IMR-90 (cell line): ENCODE measurements around the gene ITCH. TPM values are rescaled to one million over a fixed set of nuclear protein-coding genes. Genes with fewer than 3 reads are reported as not detected.
"Not testable (repeated sequence)": the region's sequence is repeated elsewhere in the genome, so short reads cannot be mapped to it uniquely, and the experiment has no call there.

Source experiments
- ATAC-seq: fragments of 200-7000 bp; cut with Tn5 transposase; 2 replicates; pipeline ENCODE4 v1.9.1; 2020; ENCODE audit warnings: low read depth, mild to moderate bottlenecking, moderate library complexity
- BruUV-seq: library from RNA; stranded (reverse); fragments of 400-500 nt; replicated peaks from 2 replicates; lab custom pipeline; 2021; lab: Mats Ljungman, UMichigan
- CTCF ChIA-PET: fragments of 300-600 bp; formaldehyde crosslinking; extraction: SDS; loops from one replicate; lab custom pipeline; 2021; ENCODE audit warnings: antibody characterized with exemption; lab: Yijun Ruan, JAX
- POLR2A ChIA-PET: fragments of 300-600 bp; sonication (Branson Sonifier 250); formaldehyde crosslinking; loops from one replicate; lab custom pipeline; 2022; ENCODE audit warnings: antibody characterized with exemption; ENCODE audit not compliant: unreplicated experiment; lab: Charles Lee
- DNase-seq: peaks from one replicate; pipeline ENCODE4 v3.0.0; 2013
- H2AFZ ChIP-seq: replicated peaks from 2 replicates; pipeline ENCODE3; 2013; ENCODE audit warnings: low read length, mild to moderate bottlenecking; ENCODE audit not compliant: poor library complexity
- H2AK5ac ChIP-seq: 2 replicates; pipeline ENCODE4 v1.6.1; 2013; ENCODE audit warnings: low read depth, low read length, inconsistent platforms
- H2AK9ac ChIP-seq: replicated peaks from 2 replicates; pipeline ENCODE3; 2013; ENCODE audit warnings: mild to moderate bottlenecking, low read depth, low read length, moderate library complexity; ENCODE audit not compliant: poor library complexity
- H2BK120ac ChIP-seq: 2 replicates; pipeline ENCODE4 v1.6.1; 2013; ENCODE audit warnings: low read depth, low read length, inconsistent platforms
- H2BK15ac ChIP-seq: 3 replicates; pipeline ENCODE4 v1.6.1; 2013; ENCODE audit warnings: low read depth, low read length, inconsistent platforms
- H2BK20ac ChIP-seq: 2 replicates; pipeline ENCODE4 v1.6.1; 2013; ENCODE audit warnings: low read depth, mild to moderate bottlenecking, inconsistent platforms, low read length, moderate library complexity
- H2BK5ac ChIP-seq: 2 replicates; pipeline ENCODE4 v1.6.1; 2013; ENCODE audit warnings: mild to moderate bottlenecking, low read depth, low read length, inconsistent platforms; ENCODE audit not compliant: poor library complexity, severe bottlenecking
- H3K14ac ChIP-seq: replicated peaks from 2 replicates; pipeline ENCODE4 v1.6.1; 2013; ENCODE audit warnings: low read depth, low read length, inconsistent platforms
- H3K18ac ChIP-seq: 2 replicates; pipeline ENCODE4 v1.6.1; 2013; ENCODE audit warnings: low read depth, low read length, control low read depth
- H3K23ac ChIP-seq: 2 replicates; pipeline ENCODE4 v1.6.1; 2013; ENCODE audit warnings: low read depth, low read length, inconsistent platforms
- H3K27ac ChIP-seq: 2 replicates; pipeline ENCODE4 v1.5.1; 2013; ENCODE audit warnings: mild to moderate bottlenecking, control low read depth, low read length; ENCODE audit not compliant: insufficient read depth
- H3K27me3 ChIP-seq: 2 replicates; pipeline ENCODE4 v1.6.1; 2013; ENCODE audit warnings: low read length; ENCODE audit not compliant: control insufficient read depth, insufficient read depth
- H3K36me3 ChIP-seq: 2 replicates; pipeline ENCODE4 v1.6.1; 2013; ENCODE audit warnings: low read length, mixed read lengths; ENCODE audit not compliant: control insufficient read depth, insufficient read depth
- H3K4ac ChIP-seq: 2 replicates; pipeline ENCODE4 v1.6.1; 2013; ENCODE audit warnings: low read depth, low read length, inconsistent platforms
- H3K4me1 ChIP-seq: 2 replicates; pipeline ENCODE4 v1.6.1; 2013; ENCODE audit warnings: low read length, mixed read lengths; ENCODE audit not compliant: control insufficient read depth, insufficient read depth
- H3K4me2 ChIP-seq: 2 replicates; pipeline ENCODE4 v1.6.1; 2013; ENCODE audit warnings: low read depth, mild to moderate bottlenecking, control low read depth, low read length, moderate library complexity
- H3K4me3 ChIP-seq: 2 replicates; pipeline ENCODE4 v1.5.1; 2013; ENCODE audit warnings: low read depth, mild to moderate bottlenecking, control low read depth, low read length, moderate library complexity; ENCODE audit not compliant: insufficient read depth
- H3K56ac ChIP-seq: 2 replicates; pipeline ENCODE4 v1.6.1; 2013; ENCODE audit warnings: low read length, inconsistent platforms; ENCODE audit not compliant: insufficient read depth; ENCODE audit errors: extremely low read depth
- H3K79me1 ChIP-seq, 2 experiments: 2 replicates each; pipeline ENCODE4 v1.6.1; 2013; ENCODE audit warnings: low read length in 2 of 2, inconsistent platforms in 1 of 2, low read depth in 1 of 2
- H3K9ac ChIP-seq: 2 replicates; pipeline ENCODE4 v1.6.1; 2013; ENCODE audit warnings: low read depth, low read length, control low read depth
- H3K9me1 ChIP-seq: 2 replicates; pipeline ENCODE4 v1.6.1; 2013; ENCODE audit warnings: low read length, inconsistent platforms; ENCODE audit not compliant: insufficient read depth
- H3K9me3 ChIP-seq: 2 replicates; pipeline ENCODE4 v1.6.1; 2013; ENCODE audit warnings: low read length; ENCODE audit not compliant: control insufficient read depth, insufficient read depth
- H4K20me1 ChIP-seq: 2 replicates; pipeline ENCODE4 v1.6.1; 2013; ENCODE audit warnings: low read length, inconsistent platforms; ENCODE audit not compliant: insufficient read depth
- H4K5ac ChIP-seq: 2 replicates; pipeline ENCODE4 v1.6.1; 2013; ENCODE audit warnings: mild to moderate bottlenecking, low read depth, low read length, control low read depth
- H4K8ac ChIP-seq, 2 experiments: 2 replicates each; pipeline ENCODE4 v1.6.1; 2013; ENCODE audit warnings: low read depth in 2 of 2, low read length in 2 of 2, control low read depth in 1 of 2, inconsistent platforms in 1 of 2
- H4K91ac ChIP-seq: 2 replicates; pipeline ENCODE4 v1.6.1; 2013; ENCODE audit warnings: low read depth, low read length, inconsistent platforms; ENCODE audit not compliant: insufficient read depth
- BHLHE40 ChIP-seq: fragments of 150-350 bp; IDR thresholded peaks from 2 replicates; pipeline ENCODE4 v1.6.1; 2016; ENCODE audit warnings: mild to moderate bottlenecking, low read depth, low read length
- POLR2A ChIP-seq: IDR thresholded peaks from 2 replicates; pipeline ENCODE4 v1.6.1; 2012; ENCODE audit warnings: mild to moderate bottlenecking, low read depth, low read length
- RFX5 ChIP-seq: IDR thresholded peaks from 2 replicates; pipeline ENCODE4 v1.8.0; 2012; ENCODE audit warnings: low read depth, mild to moderate bottlenecking, low read length, moderate library complexity
- WGBS, 2 experiments: methylation state at CpG; one replicate each; pipeline versions ENCODE4 v1.1.5 to v1.1.7; 2013; ENCODE audit warnings: missing lambda C conversion rate in 2 of 2; ENCODE audit not compliant: insufficient read length in 1 of 2; ENCODE audit errors: extremely low coverage in 2 of 2; 5-methylcytosine and 5-hydroxymethylcytosine counted together
- dilution Hi-C: fragments of 300-500 bp; cut with HindIII; formaldehyde crosslinking; loops from one replicate; pipeline ENCODE4 v1.14.3; 2018; ENCODE audit warnings: low sequenced_read_pairs; ENCODE audit not compliant: unreplicated experiment
- in situ Hi-C: fragments of 300-500 bp; cut with MboI; formaldehyde crosslinking; loops from 3 replicates; pipeline ENCODE4 v1.14.3; 2019; ENCODE audit warnings: low sequenced_read_pairs, inconsistent platforms, mixed read lengths
- intact Hi-C: fragments of 100-400 bp; cut with micrococcal nuclease; formaldehyde crosslinking; loops from 2 replicates; pipeline ENCODE4 v1.10.0; 2022
- polyA plus RNA-seq, 3 experiments: library from polyadenylated mRNA; depleted of rRNA; stranded (reverse); fragments of >200 nt; gene quantifications; 2 replicates each; pipeline ENCODE4 v1.2.3, GENCODE V29; 2012; ENCODE audit warnings: low replicate concordance in 1 of 3
- total RNA-seq: library from RNA; depleted of rRNA; stranded (reverse); fragments of >200 nt; gene quantifications from 2 replicates; pipeline ENCODE4 v1.2.3, GENCODE V29; 2012

The ITCH gene
- total and polyA plus RNA-seq, 2 of the 4 experiments (the other 2 are of a cell fraction), result 12.7 to 94.6 TPM

DNA sequence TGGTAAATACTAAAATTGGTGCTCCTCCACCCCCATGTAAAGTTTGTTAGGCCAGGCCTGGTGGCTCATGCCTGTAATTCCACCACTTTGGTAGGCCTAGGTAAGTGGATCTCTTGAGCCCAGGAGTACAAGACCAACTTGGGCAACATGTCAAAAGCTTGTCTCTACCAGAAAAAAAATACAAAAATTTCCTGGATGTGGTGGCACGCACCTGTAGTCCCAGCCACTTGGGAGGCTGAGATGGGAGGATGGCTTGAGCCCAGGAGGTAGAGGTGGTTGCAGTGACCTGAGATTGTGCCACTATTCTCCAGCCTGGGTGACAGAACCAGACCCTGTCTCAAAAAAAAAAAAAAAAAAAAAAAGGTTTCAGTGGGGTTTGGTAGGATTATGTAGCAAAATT is 41.7 kb downstream of the ITCH start:
- Histone ChIP-seq H4K91ac (no peak overlapping the region), H3K18ac (no peak overlapping the region), H3K4me3 (no peak overlapping the region), H2BK15ac (no peak overlapping the region), H3K56ac (no peak overlapping the region), H2BK20ac (no peak overlapping the region), H4K8ac (no peak overlapping the region), H3K23ac (no peak overlapping the region), H2AFZ (no peak overlapping the region), H4K20me1 (peaks cover 69% of the 10 kb centered on the region), H3K36me3 (peaks cover 20% of the 10 kb centered on the region), H3K4ac (no peak overlapping the region), H3K79me1 (peaks cover 11 to 75% of the 10 kb centered on the region in 2 experiments), H4K5ac (no peak overlapping the region), H3K4me1 (peaks cover 8% of the 10 kb centered on the region; the same call in 1 of the 2 replicates), H3K27ac (no peak overlapping the region), H3K4me2 (no peak overlapping the region), H2BK5ac (no peak overlapping the region), H3K14ac (no peak overlapping the region), H3K9me3 (no peaks in the 10 kb centered on the region), H3K9me1 (peaks cover 18% of the 10 kb centered on the region), H2BK120ac (no peak overlapping the region), H2AK5ac (no peak overlapping the region), H3K27me3 (no peaks in the 10 kb centered on the region), H2AK9ac (no peak overlapping the region), H3K9ac (no peak overlapping the region)
- ATAC-seq, result no peak
- TF ChIP-seq POLR2A (no peak), RFX5 (no peak), BHLHE40 (no peak)
- no peak for DNase-seq
- POLR2A ChIA-PET, result no interaction called here
- no CpG with 5 or more reads among the region's 1 CpG for WGBS, 2 experiments
- dilution Hi-C loops, result no loop called here
- in situ Hi-C loops, result no loop called here
- intact Hi-C loops, result loop anchor here (5.0 to 10.0 kb wide), 2 partner anchors 50 to 93 kb away; no protein-coding TSS in a partner anchor
- CTCF ChIA-PET, result interaction anchor here (1.0 kb wide), 1 partner anchor 92 kb away, joined by 3 read pairs; no protein-coding TSS in a partner anchor
- no TSS peak for BruUV-seq

DNA sequence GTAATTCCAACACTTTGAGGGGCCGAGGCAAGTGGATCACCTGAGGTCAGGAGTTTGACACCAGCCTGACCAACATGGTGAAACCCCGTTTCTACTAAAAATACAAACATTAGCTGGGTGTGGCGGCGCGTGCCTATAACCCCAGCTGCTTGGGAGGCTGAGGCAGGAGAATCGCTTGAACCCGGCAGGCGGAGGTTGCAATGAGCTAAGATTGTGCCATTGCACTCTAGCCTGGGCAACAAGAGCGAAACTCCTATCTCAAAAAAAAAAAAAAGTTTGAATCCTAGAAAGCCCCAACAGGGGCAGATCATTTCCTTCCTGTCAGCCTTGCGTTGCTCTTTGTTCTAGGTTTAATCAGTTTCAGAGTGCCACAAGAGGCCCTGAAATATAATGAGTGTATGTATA is 42.2 kb downstream of the ITCH start:
- H3K18ac ChIP-seq, in situ Hi-C loops, POLR2A ChIA-PET: not testable (repeated sequence)

More for the DNA sequence above, 42.2 kb downstream of the ITCH start:
- H4K5ac ChIP-seq, H3K4me2 ChIP-seq, H4K8ac ChIP-seq, H2BK20ac ChIP-seq, H2AK5ac ChIP-seq, H3K4me1 ChIP-seq, H3K23ac ChIP-seq, BruUV-seq, H3K27me3 ChIP-seq, H2BK120ac ChIP-seq, H2BK15ac ChIP-seq, dilution Hi-C loops, H3K9me3 ChIP-seq, DNase-seq, ATAC-seq, H2AK9ac ChIP-seq, H3K27ac ChIP-seq, H3K4me3 ChIP-seq, H3K56ac ChIP-seq, H4K91ac ChIP-seq, H2AFZ ChIP-seq, H3K9ac ChIP-seq, H3K4ac ChIP-seq, H3K14ac ChIP-seq, H2BK5ac ChIP-seq: not testable (repeated sequence)
- Histone ChIP-seq H3K36me3 (peaks cover 20% of the 10 kb centered on the region), H3K79me1 (peaks cover 13 to 75% of the 10 kb centered on the region in 2 experiments), H3K9me1 (peaks cover 13% of the 10 kb centered on the region), H4K20me1 (peaks cover 69% of the 10 kb centered on the region)
- intact Hi-C loops, result loop anchor here (10.0 kb wide), 1 partner anchor 50 kb away; no protein-coding TSS in a partner anchor
- CTCF ChIA-PET, result interaction anchor here (1.0 kb wide), 1 partner anchor 92 kb away, joined by 3 read pairs; no protein-coding TSS in a partner anchor
- 100% methylated on average over 1 of the region's 10 CpGs; no CpG with 5 or more reads in 1 of the 2 experiments for WGBS, 2 experiments
